HEK293 (cell line): ENCODE results near the gene PDK3.

Experiments
- CTCF ChIA-PET: fragments of 350-600 bp; formaldehyde crosslinking; extraction: SDS; loops from one replicate; lab custom pipeline; 2021; ENCODE audit warnings: antibody characterized with exemption; lab: Yijun Ruan, JAX
- POLR2A ChIA-PET: fragments of 300-600 bp; formaldehyde crosslinking; extraction: SDS; loops from one replicate; lab custom pipeline; 2020; ENCODE audit warnings: antibody characterized with exemption, inconsistent platforms; lab: Yijun Ruan, JAX
- H3K27ac ChIP-seq: fragments of 200-500 bp; sonication (Bioruptor generic); 2 replicates; pipeline ENCODE4 v1.5.1; 2014; ENCODE audit warnings: low read depth, low read length, control low read depth, inconsistent platforms; ENCODE audit errors: extremely low read depth
- H3K36me3 ChIP-seq, 2 experiments: fragments of 200-500 bp in 1 of 2; sonication (Bioruptor generic) in 1 of 2; 1 replicate in 1 of 2; 2 replicates in 1 of 2; pipeline ENCODE4 v1.5.1; 2014 to 2017; ENCODE audit warnings: inconsistent platforms in 2 of 2, low read length in 2 of 2; ENCODE audit not compliant: control insufficient read depth in 2 of 2, insufficient read depth in 1 of 2
- H3K4me1 ChIP-seq: fragments of 200-500 bp; sonication (Bioruptor generic); 2 replicates; pipeline ENCODE4 v1.5.1; 2014; ENCODE audit warnings: mild to moderate bottlenecking, low read length, inconsistent platforms; ENCODE audit not compliant: control insufficient read depth, insufficient read depth
- H3K4me3 ChIP-seq: 2 replicates; pipeline ENCODE4 v1.5.1; 2011; ENCODE audit warnings: low read depth, mild to moderate bottlenecking, control low read depth, low read length, moderate library complexity
- H3K9me3 ChIP-seq: fragments of 200-500 bp; sonication (Bioruptor generic); 2 replicates; pipeline ENCODE4 v1.5.1; 2014; ENCODE audit warnings: low read depth, low read length, inconsistent platforms; ENCODE audit not compliant: control insufficient read depth, insufficient read depth
- FEZF1 ChIP-seq: fragments of 450-650 bp; formaldehyde crosslinking; IDR thresholded peaks from 2 replicates; pipeline ENCODE4 v1.5.1; 2016; ENCODE audit warnings: missing biosample characterization, missing genetic modification characterization
- GLIS1 ChIP-seq: fragments of 450-650 bp; formaldehyde crosslinking; IDR thresholded peaks from 2 replicates; pipeline ENCODE4 v1.5.1; 2016; ENCODE audit warnings: missing biosample characterization, missing genetic modification characterization
- KLF16 ChIP-seq: fragments of 450-650 bp; formaldehyde crosslinking; IDR thresholded peaks from 2 replicates; pipeline ENCODE4 v1.5.1; 2017; ENCODE audit warnings: missing biosample characterization, missing genetic modification characterization
- KLF8 ChIP-seq: fragments of 450-650 bp; formaldehyde crosslinking; IDR thresholded peaks from 2 replicates; pipeline ENCODE4 v1.5.1; 2016; ENCODE audit warnings: missing biosample characterization, missing genetic modification characterization
- MYNN ChIP-seq: fragments of 450-650 bp; formaldehyde crosslinking; IDR thresholded peaks from 2 replicates; pipeline ENCODE4 v1.5.1; 2016; ENCODE audit warnings: missing biosample characterization, missing genetic modification characterization, borderline replicate concordance
- OSR2 ChIP-seq: fragments of 450-650 bp; formaldehyde crosslinking; IDR thresholded peaks from 2 replicates; pipeline ENCODE4 v1.5.1; 2016; ENCODE audit warnings: missing biosample characterization, missing genetic modification characterization
- PRDM1 ChIP-seq: fragments of 450-650 bp; formaldehyde crosslinking; IDR thresholded peaks from 2 replicates; pipeline ENCODE4; 2016; ENCODE audit warnings: missing biosample characterization, missing genetic modification characterization
- PRDM10 ChIP-seq: fragments of 450-650 bp; formaldehyde crosslinking; IDR thresholded peaks from 2 replicates; pipeline ENCODE4 v1.5.1; 2016; ENCODE audit warnings: missing biosample characterization, missing genetic modification characterization
- PRDM6 ChIP-seq: fragments of 450-650 bp; formaldehyde crosslinking; IDR thresholded peaks from 2 replicates; pipeline ENCODE4 v1.5.1; 2017; ENCODE audit warnings: missing biosample characterization, missing genetic modification characterization
- SETDB1 ChIP-seq: IDR thresholded peaks from one replicate; pipeline ENCODE4 v1.6.1; 2017; ENCODE audit warnings: mild to moderate bottlenecking, low read length, moderate library complexity, mixed read lengths; ENCODE audit not compliant: insufficient read length
- SP2 ChIP-seq: fragments of 450-650 bp; formaldehyde crosslinking; IDR thresholded peaks from 2 replicates; pipeline ENCODE4 v1.5.1; 2016; ENCODE audit warnings: missing biosample characterization, missing genetic modification characterization
- SP7 ChIP-seq: fragments of 450-650 bp; formaldehyde crosslinking; IDR thresholded peaks from 2 replicates; pipeline ENCODE4 v1.5.1; 2016; ENCODE audit warnings: missing biosample characterization, missing genetic modification characterization
- TRIM28 ChIP-seq: IDR thresholded peaks from 2 replicates; pipeline ENCODE4 v1.6.1; 2011; ENCODE audit warnings: low read length, control low read depth, borderline replicate concordance
- ZEB2 ChIP-seq: fragments of 450-650 bp; formaldehyde crosslinking; IDR thresholded peaks from 2 replicates; pipeline ENCODE4 v1.5.1; 2016; ENCODE audit warnings: missing biosample characterization, missing genetic modification characterization
- ZNF133 ChIP-seq: fragments of 450-650 bp; formaldehyde crosslinking; IDR thresholded peaks from 2 replicates; pipeline ENCODE4 v1.5.1; 2016; ENCODE audit warnings: missing biosample characterization, missing genetic modification characterization
- ZNF146 ChIP-seq: fragments of 450-650 bp; formaldehyde crosslinking; IDR thresholded peaks from 2 replicates; pipeline ENCODE4 v1.5.1; 2016; ENCODE audit warnings: missing biosample characterization, missing genetic modification characterization
- ZNF2 ChIP-seq: fragments of 450-650 bp; formaldehyde crosslinking; IDR thresholded peaks from 2 replicates; pipeline ENCODE4 v1.5.1; 2016; ENCODE audit warnings: missing biosample characterization, missing genetic modification characterization
- ZNF223 ChIP-seq: fragments of 450-650 bp; formaldehyde crosslinking; IDR thresholded peaks from 2 replicates; pipeline ENCODE4 v1.5.1; 2016; ENCODE audit warnings: missing biosample characterization, missing genetic modification characterization
- ZNF23 ChIP-seq: fragments of 450-650 bp; formaldehyde crosslinking; IDR thresholded peaks from 2 replicates; pipeline ENCODE4 v1.5.1; 2016; ENCODE audit warnings: missing biosample characterization, missing genetic modification characterization, borderline replicate concordance
- ZNF354C ChIP-seq: fragments of 450-650 bp; formaldehyde crosslinking; IDR thresholded peaks from 2 replicates; pipeline ENCODE4 v1.5.1; 2016; ENCODE audit warnings: missing biosample characterization, missing genetic modification characterization, low read depth, borderline replicate concordance
- ZNF366 ChIP-seq: fragments of 450-650 bp; formaldehyde crosslinking; conservative IDR thresholded peaks from 2 replicates; pipeline ENCODE4 v1.5.1; 2016; ENCODE audit warnings: missing biosample characterization, missing genetic modification characterization
- ZNF600 ChIP-seq: fragments of 450-650 bp; formaldehyde crosslinking; IDR thresholded peaks from 2 replicates; pipeline ENCODE4 v1.5.1; 2016; ENCODE audit warnings: missing biosample characterization, missing genetic modification characterization
- ZNF629 ChIP-seq: fragments of 450-650 bp; formaldehyde crosslinking; IDR thresholded peaks from 2 replicates; pipeline ENCODE4 v1.5.1; 2017; ENCODE audit warnings: missing biosample characterization, missing genetic modification characterization
- ZNF692 ChIP-seq: fragments of 450-650 bp; formaldehyde crosslinking; IDR thresholded peaks from 2 replicates; pipeline ENCODE4 v1.5.1; 2016; ENCODE audit warnings: missing biosample characterization, missing genetic modification characterization
- ZNF76 ChIP-seq: fragments of 450-650 bp; formaldehyde crosslinking; IDR thresholded peaks from 2 replicates; pipeline ENCODE4; 2016; ENCODE audit warnings: low read depth, missing biosample characterization, missing genetic modification characterization, borderline replicate concordance
- ZSCAN18 ChIP-seq: fragments of 450-650 bp; formaldehyde crosslinking; IDR thresholded peaks from 2 replicates; pipeline ENCODE4 v1.5.1; 2016; ENCODE audit warnings: missing biosample characterization, missing genetic modification characterization

PDK3 gene

GRCh38 chrX:24494647-24495075, 29.6 kb downstream of the PDK3 start:
- Histone ChIP-seq H3K9me3 (no peaks in the 10 kb centered on the region), H3K4me1 (peaks cover 9% of the 10 kb centered on the region), H3K36me3 (peaks cover 0 to 5% of the 10 kb centered on the region in 2 experiments; a peak in 1 of 3 replicates), H3K4me3 (no peak overlapping the region), H3K27ac (0 out of 2 replicates have a peak overlapping the region, but pooled peaks have one; percentile 39)
- POLR2A ChIA-PET: no interaction called here
- CTCF ChIA-PET: interaction anchor here (1.0 to 7.8 kb wide), 4 partner anchors 17 to 236 kb away, joined by 3 to 196 read pairs (median 6); no protein-coding TSS in a partner anchor
- TF ChIP-seq KLF16 (tag by site-specific recombination) (no peak), PRDM6 (tag by site-specific recombination) (peak; percentile 98), SETDB1 (no peak), ZNF146 (no peak), ZNF629 (tag by site-specific recombination) (peak; percentile 37; the same call in 1 of the 2 replicates), FEZF1 (peak; percentile 84), ZNF2 (tag by site-specific recombination) (peak; percentile 71; the same call in 1 of the 2 replicates), ZNF600 (tag by site-specific recombination) (0 out of 2 replicates have a peak, but pooled peaks have one; percentile 11), ZNF76 (tag by site-specific recombination) (peak; percentile 71; the same call in 1 of the 2 replicates), ZEB2 (tag by site-specific recombination) (peak; percentile 70; the same call in 1 of the 2 replicates), ZNF354C (tag by site-specific recombination) (no peak), ZNF23 (tag by site-specific recombination) (no peak), PRDM1 (peak; percentile 85), MYNN (tag by site-specific recombination) (peak; percentile 60; the same call in 1 of the 2 replicates), GLIS1 (tag by site-specific recombination) (peak; percentile 13; the same call in 1 of the 2 replicates), ZNF692 (peak; percentile 74), ZNF366 (peak; percentile 77), OSR2 (peak; percentile 80; the same call in 1 of the 2 replicates), SP7 (tag by site-specific recombination) (peak; percentile 65), ZNF223 (tag by site-specific recombination) (no peak), ZSCAN18 (tag by site-specific recombination) (no peak), SP2 (tag by site-specific recombination) (peak; percentile 50), TRIM28 (peak; percentile 44; the same call in 1 of the 2 replicates), ZNF133 (tag by site-specific recombination) (peak; percentile 55; the same call in 1 of the 2 replicates), PRDM10 (peak; percentile 92), KLF8 (tag by site-specific recombination) (0 out of 2 replicates have a peak, but pooled peaks have one; percentile 25)
- TF ChIP-seq, all 188 proteins: peak for 19
